Osteocyte (in vitro differentiated cells): ENCODE measurements around the gene GCN1. TPM values are rescaled to one million over a fixed set of nuclear protein-coding genes. Genes with fewer than 3 reads are reported as not detected.

ENCODE experiments used
- DNase-seq: peaks from one replicate; pipeline ENCODE4 v3.0.0; 2021; ENCODE audit warnings: mixed read lengths; ENCODE audit not compliant: unreplicated experiment; ENCODE audit errors: extremely low spot score
- H3K27ac Mint-ChIP-seq: one replicate; pipeline ENCODE4 v1.8.0; 2021; ENCODE audit warnings: mild to moderate bottlenecking, mixed read lengths; ENCODE audit not compliant: unreplicated experiment
- H3K27me3 Mint-ChIP-seq: one replicate; pipeline ENCODE4 v1.8.0; 2021; ENCODE audit warnings: mixed read lengths; ENCODE audit not compliant: unreplicated experiment
- H3K36me3 Mint-ChIP-seq: one replicate; pipeline ENCODE4 v1.8.0; 2021; ENCODE audit warnings: mixed read lengths; ENCODE audit not compliant: unreplicated experiment
- H3K4me1 Mint-ChIP-seq: one replicate; pipeline ENCODE4 v1.8.0; 2021; ENCODE audit warnings: mixed read lengths; ENCODE audit not compliant: unreplicated experiment
- H3K4me3 Mint-ChIP-seq: one replicate; pipeline ENCODE4 v1.8.0; 2021; ENCODE audit warnings: mild to moderate bottlenecking, moderate library complexity, mixed read lengths; ENCODE audit not compliant: unreplicated experiment
- H3K9me3 Mint-ChIP-seq: one replicate; pipeline ENCODE4 v1.8.0; 2021; ENCODE audit warnings: mixed read lengths; ENCODE audit not compliant: unreplicated experiment
- CTCF ChIP-seq: fragments of 200-600 bp; sonication (generic); IDR thresholded peaks from 2 replicates; pipeline ENCODE4 v1.5.0; 2021; ENCODE audit warnings: antibody characterized with exemption, mild to moderate bottlenecking, moderate library complexity
- long read RNA-seq: library from polyadenylated mRNA; unstranded; transcript quantifications from one replicate; pipeline ENCODE4 v2.0.0, GENCODE V29; 2021
- total RNA-seq: library from RNA; stranded (reverse); gene quantifications from 2 replicates; pipeline ENCODE4 v1.2.1, GENCODE V29; 2021

Gene GCN1, protein sequence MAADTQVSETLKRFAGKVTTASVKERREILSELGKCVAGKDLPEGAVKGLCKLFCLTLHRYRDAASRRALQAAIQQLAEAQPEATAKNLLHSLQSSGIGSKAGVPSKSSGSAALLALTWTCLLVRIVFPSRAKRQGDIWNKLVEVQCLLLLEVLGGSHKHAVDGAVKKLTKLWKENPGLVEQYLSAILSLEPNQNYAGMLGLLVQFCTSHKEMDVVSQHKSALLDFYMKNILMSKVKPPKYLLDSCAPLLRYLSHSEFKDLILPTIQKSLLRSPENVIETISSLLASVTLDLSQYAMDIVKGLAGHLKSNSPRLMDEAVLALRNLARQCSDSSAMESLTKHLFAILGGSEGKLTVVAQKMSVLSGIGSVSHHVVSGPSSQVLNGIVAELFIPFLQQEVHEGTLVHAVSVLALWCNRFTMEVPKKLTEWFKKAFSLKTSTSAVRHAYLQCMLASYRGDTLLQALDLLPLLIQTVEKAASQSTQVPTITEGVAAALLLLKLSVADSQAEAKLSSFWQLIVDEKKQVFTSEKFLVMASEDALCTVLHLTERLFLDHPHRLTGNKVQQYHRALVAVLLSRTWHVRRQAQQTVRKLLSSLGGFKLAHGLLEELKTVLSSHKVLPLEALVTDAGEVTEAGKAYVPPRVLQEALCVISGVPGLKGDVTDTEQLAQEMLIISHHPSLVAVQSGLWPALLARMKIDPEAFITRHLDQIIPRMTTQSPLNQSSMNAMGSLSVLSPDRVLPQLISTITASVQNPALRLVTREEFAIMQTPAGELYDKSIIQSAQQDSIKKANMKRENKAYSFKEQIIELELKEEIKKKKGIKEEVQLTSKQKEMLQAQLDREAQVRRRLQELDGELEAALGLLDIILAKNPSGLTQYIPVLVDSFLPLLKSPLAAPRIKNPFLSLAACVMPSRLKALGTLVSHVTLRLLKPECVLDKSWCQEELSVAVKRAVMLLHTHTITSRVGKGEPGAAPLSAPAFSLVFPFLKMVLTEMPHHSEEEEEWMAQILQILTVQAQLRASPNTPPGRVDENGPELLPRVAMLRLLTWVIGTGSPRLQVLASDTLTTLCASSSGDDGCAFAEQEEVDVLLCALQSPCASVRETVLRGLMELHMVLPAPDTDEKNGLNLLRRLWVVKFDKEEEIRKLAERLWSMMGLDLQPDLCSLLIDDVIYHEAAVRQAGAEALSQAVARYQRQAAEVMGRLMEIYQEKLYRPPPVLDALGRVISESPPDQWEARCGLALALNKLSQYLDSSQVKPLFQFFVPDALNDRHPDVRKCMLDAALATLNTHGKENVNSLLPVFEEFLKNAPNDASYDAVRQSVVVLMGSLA (N-terminal part only)
- total RNA-seq: 106 and 115 TPM in 2 replicates
- long read RNA-seq, partial matches to known transcripts: 80 of 84 reads
- long read RNA-seq, other reads (novel, unspliced or antisense): 4 of 84 reads

DNA sequence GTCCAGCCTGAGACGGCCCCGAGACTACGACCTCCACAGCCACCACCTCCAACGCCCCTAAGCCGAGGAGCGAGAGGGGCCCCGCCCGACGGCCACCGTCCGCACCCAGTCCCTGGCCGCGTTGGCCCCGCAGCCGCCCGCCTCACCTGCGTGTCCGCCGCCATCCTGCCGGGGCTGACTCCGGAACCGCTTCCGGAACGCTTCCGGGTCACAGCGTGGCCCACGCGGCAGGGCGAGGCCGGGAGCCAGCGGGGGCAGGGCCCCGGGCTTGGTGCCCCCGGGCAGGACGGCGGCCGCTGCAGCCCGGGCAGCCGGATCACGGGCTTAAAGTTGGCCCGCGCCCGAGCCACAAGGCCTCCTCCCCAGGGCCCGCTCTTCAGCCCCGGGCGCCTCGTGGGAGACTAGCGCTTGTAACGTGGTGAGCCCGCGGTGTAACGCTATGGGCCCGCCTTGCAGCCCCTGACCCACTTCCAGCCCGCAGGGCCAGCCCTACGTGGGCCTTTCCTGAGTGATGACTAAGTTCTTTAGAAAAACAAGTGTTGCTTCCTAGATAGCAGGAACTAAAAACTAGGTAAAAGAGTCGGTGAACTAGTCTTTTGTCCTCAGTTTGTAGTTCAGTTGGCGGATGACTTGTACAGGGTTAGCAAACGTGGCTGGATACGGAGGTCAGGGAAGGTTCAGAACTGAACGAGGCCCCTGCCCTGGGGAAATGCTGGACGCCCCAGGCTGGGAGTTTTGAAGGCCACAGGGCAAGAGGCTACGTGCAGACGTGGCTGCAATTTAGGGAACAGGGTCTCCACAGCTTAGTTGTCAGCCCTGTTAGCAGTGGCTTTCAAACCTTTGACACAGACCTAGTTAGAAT is at the start of gene GCN1:
Gene GCN1, minus strand, starts transcription at position 182 of the 862 bp plus-strand sequence. Its CDS starts 18 bp downstream, at position 164.
- Mint-ChIP-seq H3K9me3 (no peaks in the 10 kb centered on the region), H3K4me3 (peak within 1 kb of the TSS; percentile 84), H3K4me1 (peaks cover 47% of the 10 kb centered on the region), H3K27ac (peak within 1 kb of the TSS; percentile 93), H3K36me3 (peaks cover 22% of the 10 kb centered on the region), H3K27me3 (no peaks in the 10 kb centered on the region)
- peak; percentile 94 for DNase-seq
- no peak for TF ChIP-seq CTCF

DNA sequence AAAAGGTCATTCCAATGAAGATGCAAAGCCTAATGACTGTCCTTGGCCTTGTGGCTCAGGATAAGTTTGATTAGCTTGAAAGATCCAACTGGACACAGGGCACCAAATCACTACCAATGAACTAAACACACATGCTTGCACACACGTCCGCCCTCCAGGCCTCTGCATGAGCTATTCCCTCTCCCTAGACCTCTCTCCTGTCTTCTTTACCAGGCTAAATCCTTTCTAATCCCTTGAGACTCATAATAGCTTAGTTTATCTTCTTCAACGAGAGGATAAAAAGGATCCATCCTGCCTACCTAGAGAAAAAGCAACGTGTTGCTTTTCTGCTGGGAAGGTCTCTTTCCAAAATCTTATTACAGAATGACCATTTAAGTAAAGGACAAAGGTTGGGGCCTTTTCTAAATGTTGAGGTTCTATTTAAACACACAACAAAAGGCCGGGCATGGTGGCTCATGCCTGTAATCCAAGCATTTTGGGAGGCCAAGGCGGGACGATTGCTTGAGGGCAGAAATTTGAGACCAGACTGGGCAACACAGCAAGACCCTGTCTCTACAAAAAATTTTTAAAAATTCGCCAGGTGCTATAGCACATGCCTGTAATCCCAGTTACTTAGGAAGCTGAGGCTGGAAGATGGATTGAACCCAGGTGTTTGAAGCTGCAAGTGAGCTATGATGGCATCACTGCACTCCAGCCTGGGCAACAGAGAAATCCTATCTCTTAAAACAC is 48.6 kb upstream of the GCN1 start:
- Mint-ChIP-seq H3K27ac (peak overlapping the region; percentile 32), H3K27me3 (no peaks in the 10 kb centered on the region), H3K4me1 (peaks cover 70% of the 10 kb centered on the region), H3K4me3 (no peak overlapping the region), H3K36me3 (no peaks in the 10 kb centered on the region), H3K9me3 (no peaks in the 10 kb centered on the region)
- DNase-seq: no peak
- TF ChIP-seq CTCF: no peak

DNA sequence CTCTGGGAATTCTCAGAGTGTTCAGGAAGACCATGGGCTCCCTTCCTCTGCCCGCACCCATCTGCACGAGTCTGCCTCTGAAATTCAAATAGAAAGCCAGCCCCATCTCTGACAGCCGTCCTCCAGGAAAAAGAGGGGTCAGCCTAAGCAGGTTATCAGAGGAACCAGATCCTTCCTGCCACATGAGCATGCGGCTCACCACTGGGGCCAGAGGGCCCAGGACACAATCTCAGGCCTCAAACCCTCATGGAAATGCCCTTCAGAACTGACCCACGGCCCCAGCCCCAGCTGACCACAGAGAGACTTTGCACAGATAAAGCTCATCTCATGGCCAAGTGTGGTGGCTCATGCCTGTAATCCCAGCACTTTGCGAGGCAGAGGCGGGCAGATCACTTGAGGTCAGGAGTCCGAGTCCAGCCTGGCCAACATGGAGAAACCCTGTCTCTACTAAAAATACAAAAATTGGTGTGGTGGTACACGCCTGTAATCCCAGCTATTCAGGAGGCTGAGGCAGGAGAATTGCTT is 47.8 kb upstream of the GCN1 start:
- Mint-ChIP-seq H3K27ac (no peak overlapping the region), H3K27me3 (no peaks in the 10 kb centered on the region), H3K36me3 (no peaks in the 10 kb centered on the region), H3K9me3 (no peaks in the 10 kb centered on the region), H3K4me1 (peaks cover 70% of the 10 kb centered on the region), H3K4me3 (no peak overlapping the region)
- no peak for DNase-seq
- no peak for TF ChIP-seq CTCF
